Measurements from ENCODE around the gene MAPKAP1.

MAPKAP1 gene

GRCh38 chr9:125600194-125600593, 106.8 kb downstream of the MAPKAP1 start:
- no peak for ATAC-seq (replicated peaks; ENCODE audit: extremely low read depth, poor library complexity, severe bottlenecking)
- Mint-ChIP-seq H3K9me3 (no peaks in the 10 kb centered on the region), H3K27ac (ENCODE audit: low read depth) (no peak overlapping the region), H3K4me1 (peaks cover 18% of the 10 kb centered on the region), H3K4me3 (no peak overlapping the region), H3K27me3 (no peaks in the 10 kb centered on the region), H3K36me3 (ENCODE audit: insufficient read depth) (peaks cover 7% of the 10 kb centered on the region)
- DNase-seq (ENCODE audit: low spot score in 2 of 2): no peak

DNA sequence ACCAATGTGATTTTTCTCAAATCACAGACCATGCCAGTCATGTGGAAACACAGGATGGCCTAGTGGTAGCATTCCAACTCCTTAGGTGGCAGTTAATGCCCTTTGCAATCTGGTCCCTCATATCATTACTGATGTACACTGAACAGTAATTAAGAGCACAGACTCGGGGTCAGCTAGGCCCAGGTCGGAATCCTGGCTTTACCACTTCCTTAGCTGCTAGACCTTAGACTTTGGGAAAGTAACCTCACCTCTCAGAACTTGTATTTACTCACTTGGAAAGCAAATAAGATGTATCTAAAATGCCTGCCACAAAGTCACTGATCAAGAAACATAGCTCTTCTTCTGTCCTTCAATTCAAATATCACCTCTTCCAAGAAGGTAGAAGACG, 112.8 kb downstream of the MAPKAP1 start:
- ATAC-seq (replicated peaks; ENCODE audit: extremely low read depth, poor library complexity, severe bottlenecking): no peak
- Mint-ChIP-seq H3K27me3 (no peaks in the 10 kb centered on the region), H3K4me3 (no peak overlapping the region), H3K36me3 (ENCODE audit: insufficient read depth) (no peaks in the 10 kb centered on the region), H3K27ac (ENCODE audit: low read depth) (no peak overlapping the region), H3K4me1 (peaks cover 30% of the 10 kb centered on the region), H3K9me3 (no peaks in the 10 kb centered on the region)
- DNase-seq (ENCODE audit: low spot score in 2 of 2): no peak

DNA sequence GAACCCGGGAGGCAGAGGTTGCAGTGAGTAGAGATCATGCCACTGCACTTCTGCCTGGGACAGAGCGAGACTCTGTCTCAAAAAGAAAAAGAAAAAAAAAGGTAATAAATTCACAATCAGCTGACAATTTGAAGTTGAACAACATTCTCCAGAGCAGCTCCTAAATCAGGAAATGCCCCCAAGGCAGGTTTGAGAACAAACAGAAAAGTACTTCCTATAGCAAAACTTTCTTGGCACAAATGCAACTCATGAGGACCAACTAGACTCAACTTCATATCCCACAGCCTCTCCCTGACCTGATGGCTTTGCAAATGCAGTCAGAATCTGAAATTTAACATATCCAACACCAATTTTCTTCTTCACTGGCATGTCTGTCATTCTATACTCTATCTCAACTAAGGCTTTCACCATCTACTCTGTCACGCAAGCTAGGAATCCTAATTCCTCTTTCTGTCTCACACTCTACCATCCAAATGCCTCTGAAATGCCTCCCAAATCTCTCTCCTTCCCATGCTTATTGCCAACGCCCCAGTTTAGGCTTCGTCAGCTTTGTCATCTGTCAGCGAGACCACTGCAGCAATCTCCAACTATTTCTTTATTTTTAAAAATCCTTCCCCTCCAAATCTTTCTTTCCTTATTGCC, 113.3 kb downstream of the MAPKAP1 start:
- DNase-seq (ENCODE audit: low spot score in 2 of 2) (no peak), ATAC-seq (replicated peaks; ENCODE audit: extremely low read depth, poor library complexity, severe bottlenecking) (no peak)
- Mint-ChIP-seq H3K4me1 (peaks cover 32% of the 10 kb centered on the region), H3K4me3 (no peak overlapping the region), H3K36me3 (ENCODE audit: insufficient read depth) (no peaks in the 10 kb centered on the region), H3K27ac (ENCODE audit: low read depth) (no peak overlapping the region), H3K9me3 (no peaks in the 10 kb centered on the region), H3K27me3 (no peaks in the 10 kb centered on the region)

DNA sequence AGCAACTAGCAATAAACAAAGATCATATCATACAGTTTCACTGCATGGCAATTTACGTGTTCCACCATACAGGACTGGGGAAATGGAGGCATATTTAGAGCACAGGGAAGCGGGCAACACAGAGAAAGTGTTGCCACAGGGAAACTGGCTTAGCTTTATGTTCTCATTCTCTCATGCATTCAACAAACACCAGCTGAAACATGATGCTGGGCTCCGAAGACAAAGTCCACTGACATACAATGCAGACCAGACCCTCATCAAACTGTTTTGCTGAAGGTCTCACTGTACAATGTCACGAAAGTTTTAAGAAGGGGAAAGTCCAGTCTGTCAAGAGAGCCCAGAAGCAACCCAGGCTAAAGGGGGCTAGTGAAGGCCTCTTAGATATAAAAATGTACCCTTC, 115.1 kb downstream of the MAPKAP1 start:
- Mint-ChIP-seq H3K4me1 (peaks cover 42% of the 10 kb centered on the region), H3K4me3 (no peak overlapping the region), H3K27ac (ENCODE audit: low read depth) (no peak overlapping the region), H3K27me3 (no peaks in the 10 kb centered on the region), H3K9me3 (no peaks in the 10 kb centered on the region), H3K36me3 (ENCODE audit: insufficient read depth) (no peaks in the 10 kb centered on the region)
- DNase-seq (ENCODE audit: low spot score in 2 of 2): no peak
- ATAC-seq (replicated peaks; ENCODE audit: extremely low read depth, poor library complexity, severe bottlenecking): no peak

DNA sequence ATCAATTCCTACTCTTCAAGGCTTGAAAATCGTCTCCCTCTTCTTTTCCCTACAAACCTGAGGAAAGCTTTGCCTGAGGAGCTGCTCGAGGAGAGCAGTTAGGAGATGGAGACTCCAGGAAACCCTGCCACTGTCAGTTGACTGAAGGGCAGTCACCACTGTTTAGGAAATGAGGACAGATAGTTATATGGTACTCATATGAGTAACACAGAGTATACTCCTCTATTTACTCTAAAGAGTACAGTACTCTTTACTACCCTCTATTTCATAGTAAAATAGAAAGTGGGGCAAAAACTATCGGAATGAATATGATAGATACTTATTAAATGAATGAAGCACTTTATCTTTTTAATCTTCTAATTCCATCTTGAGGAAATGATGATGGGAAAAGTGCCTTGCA, 115.8 kb downstream of the MAPKAP1 start:
- no peak overlapping the region for H3K4me3 Mint-ChIP-seq
- no peak overlapping the region for H3K27ac Mint-ChIP-seq (ENCODE audit: low read depth)
- H3K27me3 Mint-ChIP-seq: no peaks in the 10 kb centered on the region
- ATAC-seq (replicated peaks; ENCODE audit: extremely low read depth, poor library complexity, severe bottlenecking): no peak
- H3K4me1 Mint-ChIP-seq: peaks cover 45% of the 10 kb centered on the region
- no peaks in the 10 kb centered on the region for H3K36me3 Mint-ChIP-seq (ENCODE audit: insufficient read depth)
- H3K9me3 Mint-ChIP-seq: no peaks in the 10 kb centered on the region
- no peak for DNase-seq (ENCODE audit: low spot score in 2 of 2)

GRCh38 chr9:125589287-125589686, 117.7 kb downstream of the MAPKAP1 start:
- no peak overlapping the region for H3K27ac Mint-ChIP-seq (ENCODE audit: low read depth)
- no peak overlapping the region for H3K4me3 Mint-ChIP-seq
- no peaks in the 10 kb centered on the region for H3K9me3 Mint-ChIP-seq
- peaks cover 40% of the 10 kb centered on the region for H3K4me1 Mint-ChIP-seq
- peaks cover 3% of the 10 kb centered on the region for H3K36me3 Mint-ChIP-seq (ENCODE audit: insufficient read depth)
- H3K27me3 Mint-ChIP-seq: no peaks in the 10 kb centered on the region
- ATAC-seq (replicated peaks; ENCODE audit: extremely low read depth, poor library complexity, severe bottlenecking) (no peak), DNase-seq (ENCODE audit: low spot score in 2 of 2) (no peak)

- no peaks in the 10 kb centered on the region for H3K9me3 Mint-ChIP-seq
- peaks cover 38% of the 10 kb centered on the region for H3K4me1 Mint-ChIP-seq
- no peaks in the 10 kb centered on the region for H3K27me3 Mint-ChIP-seq
- DNase-seq (ENCODE audit: low spot score in 2 of 2) (no peak), ATAC-seq (replicated peaks; ENCODE audit: extremely low read depth, poor library complexity, severe bottlenecking) (no peak)
- peaks cover 3% of the 10 kb centered on the region for H3K36me3 Mint-ChIP-seq (ENCODE audit: insufficient read depth)
- no peak overlapping the region for H3K4me3 Mint-ChIP-seq
- H3K27ac Mint-ChIP-seq (ENCODE audit: low read depth): no peak overlapping the region
Observed at GRCh38 chr9:125587819-125588460, 119.1 kb downstream of the MAPKAP1 start.

GRCh38 chr9:125586172-125586511, 120.9 kb downstream of the MAPKAP1 start:
- Mint-ChIP-seq H3K27ac (ENCODE audit: low read depth) (no peak overlapping the region), H3K36me3 (ENCODE audit: insufficient read depth) (peaks cover 8% of the 10 kb centered on the region), H3K9me3 (no peaks in the 10 kb centered on the region), H3K4me3 (no peak overlapping the region), H3K4me1 (peaks cover 41% of the 10 kb centered on the region), H3K27me3 (no peaks in the 10 kb centered on the region)
- DNase-seq (ENCODE audit: low spot score in 2 of 2): no peak
- ATAC-seq (replicated peaks; ENCODE audit: extremely low read depth, poor library complexity, severe bottlenecking): no peak

DNA sequence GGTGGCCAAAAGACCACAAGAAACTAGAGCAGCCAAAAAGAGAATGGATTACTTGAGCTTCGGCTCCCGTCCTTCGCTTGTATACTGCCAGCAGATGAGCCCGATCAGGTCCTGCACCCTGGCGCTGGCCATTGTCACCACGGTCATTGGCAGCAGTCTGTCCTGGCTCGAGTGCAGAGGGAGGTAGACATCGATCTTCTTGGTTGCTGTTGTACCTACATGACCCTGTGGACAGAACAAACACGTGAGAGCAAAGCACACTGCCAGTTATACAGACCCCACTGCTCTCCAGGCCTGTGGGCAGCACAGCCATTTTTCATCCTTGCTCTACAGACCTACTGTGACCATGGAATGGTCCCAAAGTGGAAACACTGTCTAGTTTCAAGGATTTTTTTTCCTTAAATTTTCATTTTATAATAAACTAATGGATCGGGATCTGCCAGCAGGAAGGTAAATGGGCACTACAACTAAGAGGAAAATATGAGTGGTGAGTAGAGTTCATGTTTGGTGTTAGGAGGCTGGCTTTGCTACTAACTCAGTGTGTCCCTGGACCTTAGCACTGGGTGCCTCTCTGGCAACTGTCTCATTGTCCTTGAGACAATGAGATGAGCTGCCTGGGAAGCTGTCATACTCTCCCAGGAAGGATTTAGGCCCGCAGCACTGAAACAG, 121.4 kb downstream of the MAPKAP1 start:
- DNase-seq (ENCODE audit: low spot score in 2 of 2): no peak
- Mint-ChIP-seq H3K9me3 (no peaks in the 10 kb centered on the region), H3K27ac (ENCODE audit: low read depth) (no peak overlapping the region), H3K36me3 (ENCODE audit: insufficient read depth) (peaks cover 8% of the 10 kb centered on the region), H3K4me1 (peaks cover 39% of the 10 kb centered on the region), H3K4me3 (no peak overlapping the region), H3K27me3 (no peaks in the 10 kb centered on the region)
- no peak for ATAC-seq (replicated peaks; ENCODE audit: extremely low read depth, poor library complexity, severe bottlenecking)

- Mint-ChIP-seq H3K9me3 (no peaks in the 10 kb centered on the region), H3K4me1 (peaks cover 15% of the 10 kb centered on the region), H3K36me3 (ENCODE audit: insufficient read depth) (peaks cover 17% of the 10 kb centered on the region), H3K4me3 (no peak overlapping the region), H3K27ac (ENCODE audit: low read depth) (no peak overlapping the region), H3K27me3 (no peaks in the 10 kb centered on the region)
- DNase-seq (ENCODE audit: low spot score in 2 of 2) (no peak), ATAC-seq (replicated peaks; ENCODE audit: extremely low read depth, poor library complexity, severe bottlenecking) (no peak)
Observed at GRCh38 chr9:125580701-125581286, 126.2 kb downstream of the MAPKAP1 start.

- Mint-ChIP-seq H3K27ac (ENCODE audit: low read depth) (no peak overlapping the region), H3K36me3 (ENCODE audit: insufficient read depth) (peaks cover 14% of the 10 kb centered on the region), H3K9me3 (no peaks in the 10 kb centered on the region), H3K27me3 (no peaks in the 10 kb centered on the region), H3K4me3 (no peak overlapping the region), H3K4me1 (peaks cover 18% of the 10 kb centered on the region)
- ATAC-seq (replicated peaks; ENCODE audit: extremely low read depth, poor library complexity, severe bottlenecking) (no peak), DNase-seq (ENCODE audit: low spot score in 2 of 2) (no peak)
Observed at GRCh38 chr9:125579030-125579932, 127.7 kb downstream of the MAPKAP1 start.

- ATAC-seq (replicated peaks; ENCODE audit: extremely low read depth, poor library complexity, severe bottlenecking): no peak
- H3K4me3 Mint-ChIP-seq: no peak overlapping the region
- DNase-seq (ENCODE audit: low spot score in 2 of 2): no peak
- no peak overlapping the region for H3K27ac Mint-ChIP-seq (ENCODE audit: low read depth)
- H3K36me3 Mint-ChIP-seq (ENCODE audit: insufficient read depth): peaks cover 4% of the 10 kb centered on the region
- no peaks in the 10 kb centered on the region for H3K9me3 Mint-ChIP-seq
- H3K4me1 Mint-ChIP-seq: peaks cover 12% of the 10 kb centered on the region
- H3K27me3 Mint-ChIP-seq: no peaks in the 10 kb centered on the region
Observed at GRCh38 chr9:125574126-125574877, 132.7 kb downstream of the MAPKAP1 start.

Measured in central memory CD8-positive, alpha-beta T cell (primary cell).